DND-41 (cell line): Measurements from ENCODE around the gene C11orf71.

Experiments
- CTCF ChIP-seq: IDR thresholded peaks from 2 replicates; pipeline ENCODE4 v1.5.1; 2012; ENCODE audit warnings: borderline replicate concordance, low read length, moderate library complexity, mild to moderate bottlenecking; ENCODE audit not compliant: poor library complexity, severe bottlenecking; ENCODE audit errors: extremely low read depth
- EZH2 ChIP-seq: IDR thresholded peaks from 3 replicates; pipeline ENCODE4 v1.6.1; 2012; ENCODE audit warnings: borderline replicate concordance, low read depth, mild to moderate bottlenecking, moderate library complexity, low read length, inconsistent platforms; ENCODE audit not compliant: severe bottlenecking

GRCh38 chr11:114368918-114369680 is 31.2 kb downstream of the C11orf71 start:
- TF ChIP-seq CTCF: no peak
- TF ChIP-seq EZH2: no peak
